HG03520 (cell line): ENCODE results near the gene KCNQ1.

Experiments used
- ATAC-seq: cut with Tn5 transposase; IDR thresholded peaks from one replicate; pipeline ENCODE4 v1.9.1; 2021; ENCODE audit warnings: mild to moderate bottlenecking, moderate library complexity; ENCODE audit not compliant: unreplicated experiment

Gene KCNQ1

DNA sequence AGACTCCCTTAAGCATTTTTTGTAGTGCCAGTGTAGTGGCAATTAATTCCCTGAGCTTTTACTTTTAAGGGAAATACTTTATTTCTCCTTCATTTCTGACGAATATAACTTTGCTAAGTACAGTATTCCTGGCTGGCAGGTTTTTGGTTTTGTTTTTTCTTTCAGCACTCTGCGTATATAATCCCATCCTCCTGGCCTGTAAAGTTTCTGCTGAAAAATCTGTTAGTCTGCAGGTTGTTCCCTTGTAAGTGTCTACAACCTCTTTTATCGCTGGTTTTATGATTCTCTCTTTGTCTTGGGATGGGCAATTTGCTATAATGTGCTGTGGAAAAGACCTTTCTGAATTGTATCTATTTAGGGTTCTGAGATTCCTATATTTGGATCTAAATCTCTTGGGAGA, 198.9 kb downstream of the KCNQ1 start:
- ATAC-seq = no peak

DNA sequence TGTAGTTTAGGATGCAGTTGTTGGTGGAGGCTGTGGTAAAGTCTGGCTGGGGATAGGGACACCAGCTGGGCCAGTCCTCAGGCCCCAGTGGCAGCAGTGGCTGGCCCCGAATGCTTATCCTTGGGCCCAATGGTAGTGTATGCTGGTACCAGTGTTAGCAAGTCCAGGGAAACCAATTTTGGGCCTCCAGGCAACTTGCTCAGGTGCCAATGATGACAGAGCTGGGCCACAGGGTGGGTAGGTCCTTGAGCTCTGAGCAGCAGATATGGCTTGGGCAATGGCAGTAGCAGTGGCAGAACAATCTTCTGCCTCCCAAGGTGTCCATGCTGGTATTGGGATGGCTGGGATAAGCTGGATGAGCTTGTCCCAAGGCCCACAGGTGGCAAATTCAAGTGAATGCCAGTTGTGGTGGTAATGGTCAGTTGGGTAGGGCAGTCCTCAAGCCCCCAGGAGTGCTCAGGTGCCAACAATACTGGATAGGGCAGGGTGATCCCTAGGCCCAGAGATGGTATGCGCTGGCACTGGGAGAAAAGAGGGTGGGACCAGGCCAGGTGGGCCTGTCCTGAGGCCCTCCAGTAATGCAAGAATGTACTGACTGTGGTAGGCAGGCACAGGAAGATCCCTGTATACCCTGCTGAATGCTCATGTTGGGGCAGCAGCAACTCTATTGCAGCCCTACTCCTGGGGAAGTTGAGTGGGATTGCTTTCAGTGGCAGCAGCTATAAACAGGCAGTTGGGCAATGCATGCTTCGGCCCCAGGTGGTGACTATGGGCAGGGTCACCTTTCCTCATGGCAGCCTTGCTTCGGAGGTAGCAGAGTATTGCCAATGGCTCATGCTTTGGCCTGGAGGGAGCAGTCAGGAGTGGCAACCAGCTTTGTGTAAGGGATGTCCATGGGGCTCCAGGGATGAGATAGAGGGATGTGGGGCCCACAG, 200.3 kb downstream of the KCNQ1 start:
- ATAC-seq = no peak

DNA sequence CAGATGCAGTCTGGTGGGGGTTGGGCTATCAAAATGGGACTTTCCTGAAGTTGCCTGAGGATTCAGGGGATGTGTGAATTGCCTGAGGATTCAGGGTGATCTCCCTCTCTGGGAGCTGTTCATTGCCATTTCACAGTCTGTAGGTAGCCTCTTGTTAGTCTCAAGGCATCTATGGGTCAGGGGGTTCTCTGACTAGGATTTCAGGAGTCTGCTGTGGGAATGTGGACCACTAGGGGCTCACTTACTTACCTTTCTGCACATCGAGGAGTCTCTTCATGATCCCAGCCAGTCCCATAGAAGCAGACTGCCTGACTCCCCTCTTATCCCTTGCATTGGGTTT, 200.9 kb downstream of the KCNQ1 start:
- no peak for ATAC-seq

DNA sequence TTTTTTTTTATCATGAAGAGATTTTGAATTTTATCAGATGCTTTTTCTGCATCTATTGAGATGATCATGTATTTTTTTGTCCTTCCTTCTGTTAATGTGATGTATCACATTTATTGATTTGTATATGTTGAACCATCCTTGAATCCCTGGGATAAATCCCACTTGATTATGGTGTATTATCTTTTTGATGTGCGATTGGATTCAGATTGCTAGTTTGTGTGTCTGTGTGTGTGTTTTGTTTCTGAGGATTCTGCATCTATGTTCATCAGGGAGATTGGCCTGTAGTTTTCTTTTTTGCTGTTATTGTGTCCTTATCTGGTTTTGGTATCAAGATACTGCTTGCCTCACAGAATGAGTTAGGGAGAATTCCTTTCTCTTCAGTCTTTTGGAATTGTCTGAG, 202.4 kb downstream of the KCNQ1 start:
- no peak for ATAC-seq

DNA sequence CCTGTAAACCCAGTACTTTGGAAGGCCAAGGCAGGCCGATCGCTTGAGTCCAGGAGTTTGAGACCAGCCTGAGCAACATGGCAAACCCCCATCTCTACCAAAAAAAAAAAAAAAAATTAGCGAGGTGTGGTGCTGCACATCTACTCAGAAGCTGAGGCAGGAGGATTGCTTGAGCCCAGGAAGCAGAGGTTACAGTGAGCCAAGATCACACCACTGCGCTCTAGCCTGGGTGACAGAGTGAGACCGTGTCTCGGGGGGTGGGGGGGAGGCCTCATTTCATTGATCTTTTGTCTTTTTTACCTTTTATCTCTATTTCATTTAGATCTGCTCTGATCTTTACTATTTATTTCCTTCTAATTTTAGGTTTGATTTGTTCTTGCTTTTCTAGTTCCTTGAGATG, 203.1 kb downstream of the KCNQ1 start:
- ATAC-seq = no peak

GRCh38 chr11:2649400-2649799, 204.6 kb downstream of the KCNQ1 start:
- ATAC-seq = no peak

DNA sequence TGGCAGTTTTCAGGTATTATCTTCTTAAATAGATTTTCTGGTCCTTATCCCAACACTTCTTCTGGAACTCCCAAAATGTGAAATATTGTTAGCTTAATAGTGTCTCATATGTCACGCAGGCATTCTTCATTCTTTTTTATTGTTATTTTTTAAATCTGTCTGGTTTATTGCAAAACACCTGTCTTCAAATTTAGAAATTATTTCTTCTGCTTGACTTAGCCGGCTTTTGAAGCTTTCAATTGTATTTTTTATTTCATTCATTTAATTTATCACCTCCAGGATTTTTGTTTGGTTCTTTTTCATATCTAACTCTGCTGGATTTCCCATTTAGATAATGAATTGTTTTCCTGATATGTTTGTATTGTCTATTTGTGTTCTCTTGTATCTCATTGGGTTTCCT, 205.0 kb downstream of the KCNQ1 start:
- ATAC-seq = no peak

GRCh38 chr11:2650343-2650867, 205.6 kb downstream of the KCNQ1 start:
- ATAC-seq = no peak

DNA sequence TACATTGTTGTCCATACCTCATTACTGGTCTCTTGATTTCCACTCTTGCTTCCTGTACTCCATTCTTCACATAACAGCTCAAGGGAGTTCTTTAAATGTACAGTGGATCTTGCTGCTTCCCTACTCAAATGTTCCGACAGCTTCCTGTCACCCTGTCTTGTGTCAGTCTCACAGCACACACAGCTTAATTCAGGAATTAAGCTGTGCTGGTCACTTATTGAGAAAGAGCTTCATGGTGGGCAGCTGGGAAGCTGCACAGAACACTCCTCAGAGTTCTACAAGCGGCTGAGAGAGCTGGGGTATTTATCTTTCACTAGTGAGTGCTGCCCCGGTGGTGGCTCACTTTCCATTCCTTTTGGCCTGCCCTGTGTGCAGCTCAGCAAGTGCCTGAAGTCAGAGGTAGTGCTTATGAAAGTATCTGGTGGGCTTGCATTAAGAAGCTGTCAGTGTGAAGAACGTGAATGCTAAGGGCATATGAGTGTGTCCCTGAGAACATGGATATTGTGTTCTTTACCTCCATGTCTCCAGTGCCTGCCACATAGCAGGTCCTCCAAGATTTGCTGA, 206.3 kb downstream of the KCNQ1 start:
- no peak for ATAC-seq

GRCh38 chr11:2651826-2652271, 207.0 kb downstream of the KCNQ1 start:
- no peak for ATAC-seq

- no peak for ATAC-seq
Observed at GRCh38 chr11:2652333-2653197, 207.8 kb downstream of the KCNQ1 start.

GRCh38 chr11:2653198-2653551, 208.4 kb downstream of the KCNQ1 start:
- no peak for ATAC-seq

- no peak for ATAC-seq
Observed at GRCh38 chr11:2653930-2654739, 209.3 kb downstream of the KCNQ1 start.

DNA sequence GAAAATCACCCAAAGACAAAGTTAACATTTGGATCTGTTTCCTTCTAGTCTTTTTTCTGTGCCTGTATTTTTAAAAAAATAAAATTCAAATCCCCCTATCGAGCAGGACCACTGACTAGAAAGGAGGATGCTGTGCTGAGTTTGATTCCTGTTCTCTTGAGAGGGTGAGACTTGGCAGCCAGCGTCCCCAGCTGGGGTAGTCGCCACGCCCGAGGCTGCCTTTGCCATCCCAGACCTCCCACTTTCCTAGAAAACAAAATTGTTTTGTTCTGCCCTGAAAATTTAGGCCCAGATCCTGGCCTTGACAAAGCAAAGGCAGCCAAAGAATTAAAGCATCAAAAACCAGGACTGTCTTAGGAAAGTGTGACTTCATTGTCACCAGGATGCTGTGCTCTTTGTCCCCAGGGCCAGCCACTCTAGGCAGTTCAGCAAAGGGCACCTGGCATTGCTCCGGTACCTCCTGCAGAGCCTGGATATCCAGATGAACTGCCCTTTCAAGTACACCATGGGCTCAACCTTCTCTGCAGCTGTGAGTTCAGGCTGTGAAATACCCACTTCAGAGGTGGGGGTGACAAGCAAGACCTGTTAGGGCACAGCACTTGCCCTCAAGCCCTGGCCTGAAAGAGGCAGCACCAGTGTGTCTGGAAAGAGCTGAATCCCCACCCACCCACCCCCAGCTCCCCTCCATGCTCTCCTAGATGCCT, 210.4 kb downstream of the KCNQ1 start:
- no peak for ATAC-seq

- no peak for ATAC-seq
Observed at GRCh38 chr11:2655834-2656622, 211.2 kb downstream of the KCNQ1 start.

DNA sequence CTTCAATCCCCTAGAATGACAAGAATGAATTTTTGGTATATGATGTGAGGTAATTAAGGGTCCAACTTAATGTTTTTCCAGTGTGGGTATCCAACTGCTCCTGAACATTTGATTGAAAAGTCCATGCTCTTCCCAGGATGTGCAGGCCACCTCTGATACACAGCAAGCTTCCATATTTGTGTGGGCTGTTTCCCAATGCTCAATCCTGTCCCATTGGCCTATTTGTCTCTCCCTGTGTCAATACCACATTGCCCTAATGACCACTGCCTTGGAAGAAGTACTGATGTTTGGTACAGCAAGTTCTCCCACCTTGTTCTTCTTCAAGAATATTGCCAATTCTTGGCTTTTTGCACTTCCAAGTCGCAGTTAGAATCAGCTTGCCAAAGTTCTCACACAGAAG, 212.1 kb downstream of the KCNQ1 start:
- ATAC-seq = no peak

- no peak for ATAC-seq
Observed at GRCh38 chr11:2657697-2658284, 213.0 kb downstream of the KCNQ1 start.

DNA sequence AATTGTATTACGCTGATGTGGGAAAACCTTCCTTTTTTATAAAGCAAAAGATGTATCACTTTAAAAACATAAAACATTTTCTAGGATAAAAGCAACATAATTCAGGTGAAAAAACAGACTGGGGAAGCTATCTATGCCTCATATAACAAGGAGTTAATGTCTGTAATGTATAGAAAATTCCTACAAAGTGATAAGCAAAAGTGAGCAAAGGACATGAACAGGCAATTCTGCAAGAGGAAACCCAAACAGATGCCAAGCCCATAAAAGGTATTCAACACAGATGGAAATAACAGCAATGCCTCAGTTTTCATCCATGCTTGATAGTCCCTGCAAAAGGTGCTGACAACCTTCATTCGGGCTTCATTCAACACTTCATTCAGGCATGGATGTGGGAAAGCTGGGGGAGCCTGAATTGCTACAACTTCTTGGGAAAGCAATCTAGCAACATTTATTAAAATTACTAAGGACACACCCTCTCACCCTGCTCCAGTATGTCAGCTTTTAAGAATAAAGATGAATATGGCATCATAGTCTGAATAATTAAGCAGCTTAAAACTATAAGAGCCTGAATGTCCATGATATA, 215.6 kb downstream of the KCNQ1 start:
- ATAC-seq = no peak
